ENCODE data around the gene SYNDIG1L. TPM values are rescaled to one million over a fixed set of nuclear protein-coding genes. Genes with fewer than 3 reads are reported as not detected.

Gene SYNDIG1L
- total RNA-seq, 1 experiment from 2014 or later: 0.33 TPM

DNA sequence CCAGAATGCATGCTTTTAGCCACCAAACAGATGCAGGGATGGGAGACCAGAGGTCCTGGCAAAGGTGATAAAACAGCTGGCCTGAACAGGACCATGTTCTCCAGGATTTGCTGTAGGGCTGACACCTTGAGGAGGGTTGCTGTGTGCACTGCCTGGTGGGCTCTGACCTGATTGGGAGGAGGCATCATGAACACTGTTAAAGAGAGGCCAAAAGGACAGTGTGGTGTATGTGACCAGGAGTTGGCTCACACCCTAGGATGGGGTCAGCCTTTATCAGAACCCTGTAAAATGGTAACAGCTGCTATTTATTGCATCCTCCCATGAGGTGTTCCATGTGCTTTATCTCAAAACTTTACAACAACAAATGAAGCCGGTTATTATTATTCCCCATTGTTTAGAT lies 8.8 kb downstream of the SYNDIG1L start:
- TF ChIP-seq, protein P1, sequence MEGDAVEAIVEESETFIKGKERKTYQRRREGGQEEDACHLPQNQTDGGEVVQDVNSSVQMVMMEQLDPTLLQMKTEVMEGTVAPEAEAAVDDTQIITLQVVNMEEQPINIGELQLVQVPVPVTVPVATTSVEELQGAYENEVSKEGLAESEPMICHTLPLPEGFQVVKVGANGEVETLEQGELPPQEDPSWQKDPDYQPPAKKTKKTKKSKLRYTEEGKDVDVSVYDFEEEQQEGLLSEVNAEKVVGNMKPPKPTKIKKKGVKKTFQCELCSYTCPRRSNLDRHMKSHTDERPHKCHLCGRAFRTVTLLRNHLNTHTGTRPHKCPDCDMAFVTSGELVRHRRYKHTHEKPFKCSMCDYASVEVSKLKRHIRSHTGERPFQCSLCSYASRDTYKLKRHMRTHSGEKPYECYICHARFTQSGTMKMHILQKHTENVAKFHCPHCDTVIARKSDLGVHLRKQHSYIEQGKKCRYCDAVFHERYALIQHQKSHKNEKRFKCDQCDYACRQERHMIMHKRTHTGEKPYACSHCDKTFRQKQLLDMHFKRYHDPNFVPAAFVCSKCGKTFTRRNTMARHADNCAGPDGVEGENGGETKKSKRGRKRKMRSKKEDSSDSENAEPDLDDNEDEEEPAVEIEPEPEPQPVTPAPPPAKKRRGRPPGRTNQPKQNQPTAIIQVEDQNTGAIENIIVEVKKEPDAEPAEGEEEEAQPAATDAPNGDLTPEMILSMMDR (conservative IDR thresholded peaks at IDR 0.05): no peak
- Histone ChIP-seq H3K27me3 (ENCODE audit: insufficient read depth, low read length) (no peaks in the 10 kb centered on the region), H2BK12ac (ENCODE audit: insufficient read length, low read depth, low read length) (no peak overlapping the region), H3K14ac (ENCODE audit: insufficient read depth, low read length) (no peak overlapping the region), H3K9me3 (ENCODE audit: control insufficient read depth, low read depth, low read length) (no peaks in the 10 kb centered on the region), H3K9ac (ENCODE audit: extremely low read depth, insufficient read length, low read length) (no peak overlapping the region), H4K8ac (replicated peaks; ENCODE audit: insufficient read length, low read depth, low read length) (no peak overlapping the region), H3K4me1 (ENCODE audit: insufficient read depth, low read length) (peaks cover 5% of the 10 kb centered on the region; the same call in 1 of the 2 replicates), H2BK120ac (ENCODE audit: low read depth, low read length, poor library complexity, severe bottlenecking) (no peak overlapping the region), H4K91ac (ENCODE audit: insufficient read length, low read depth, low read length) (no peak overlapping the region), H3K79me1 (ENCODE audit: insufficient read depth, low read depth, low read length, poor library complexity, severe bottlenecking) (no peaks in the 10 kb centered on the region), H2AK5ac (ENCODE audit: insufficient read length, low read length) (no peak overlapping the region), H3K79me2 (ENCODE audit: insufficient read depth, low read length) (no peaks in the 10 kb centered on the region), H4K5ac (ENCODE audit: insufficient read length, low read depth, low read length) (no peak overlapping the region), H3K23me2 (ENCODE audit: insufficient read length, low read depth, low read length, poor library complexity, severe bottlenecking) (no peaks in the 10 kb centered on the region), H3K27ac (ENCODE audit: insufficient read length, low read depth, low read length) (no peak overlapping the region), H3K4ac (ENCODE audit: low read depth, low read length) (no peak overlapping the region), H2BK15ac (ENCODE audit: low read depth, low read length) (no peak overlapping the region), H3K4me2 (ENCODE audit: insufficient read depth, insufficient read length, low read length) (no peak overlapping the region), H4K20me1 (ENCODE audit: control insufficient read depth, insufficient read depth, insufficient read length) (no peaks in the 10 kb centered on the region), H3K56ac (ENCODE audit: insufficient read length, low read depth, low read length) (no peak overlapping the region), H3T11ph (ENCODE audit: low read length) (no peak overlapping the region), H3K23ac (ENCODE audit: insufficient read length, low read depth, low read length) (no peak overlapping the region), H2BK20ac (ENCODE audit: low read depth, low read length, poor library complexity, severe bottlenecking) (no peak overlapping the region), H3K18ac (ENCODE audit: insufficient read length, low read depth, low read length) (no peak overlapping the region), H2BK5ac (ENCODE audit: insufficient read length, low read length) (no peak overlapping the region), H2AFZ (ENCODE audit: low read length) (no peak overlapping the region)
- Mint-ChIP-seq H3K27me3 (ENCODE audit: low read depth) (peaks cover 7% of the 10 kb centered on the region), H3K27ac (no peak overlapping the region), H3K36me3 (ENCODE audit: insufficient read depth in 1 of 3, low read depth in 3 of 3) (no peaks in the 10 kb centered on the region), H3K4me3 (no peak overlapping the region), H3K9me3 (no peaks in the 10 kb centered on the region), H3K4me1 (peaks cover 30 to 37% of the 10 kb centered on the region in 2 experiments)
- no peak for DNase-seq
- no CpG with 5 or more reads among the region's 1 CpG for WGBS (ENCODE audit: extremely low coverage, insufficient read length, low lambda C conversion rate)
